Thoracic aorta (tissue), 2 donors: ENCODE measurements around the gene ABHD17C. TPM values are rescaled to one million over a fixed set of nuclear protein-coding genes. Genes with fewer than 3 reads are reported as not detected.

ENCODE experiments used
- ATAC-seq: fragments of 150-250 bp; one replicate; pipeline ENCODE4 v1.8.0; 2017; ENCODE audit warnings: low read depth; ENCODE audit not compliant: insufficient number of reproducible peaks, low FRiP score
- DNase-seq: peaks from one replicate; pipeline ENCODE4 v3.0.0-alpha.2; 2020; ENCODE audit warnings: low spot score
- H3K27ac ChIP-seq, 2 donors: fragments of 200-600 bp; sonication (generic); 1 replicate in 1 of 2; 2 replicates in 1 of 2; pipeline ENCODE4 v1.5.1; 2016; ENCODE audit warnings: mild to moderate bottlenecking in 2 of 2, moderate library complexity in 2 of 2
- H3K27me3 ChIP-seq: fragments of 200-600 bp; sonication (generic); replicated peaks from 2 replicates; pipeline ENCODE4 v1.6.0; 2016; ENCODE audit warnings: mild to moderate bottlenecking; ENCODE audit not compliant: insufficient read depth
- H3K36me3 ChIP-seq: fragments of 200-600 bp; sonication (generic); one replicate; pipeline ENCODE4 v1.5.1; 2016
- H3K4me1 ChIP-seq, 2 donors: fragments of 200-600 bp; sonication (generic); 1 replicate in 1 of 2; 2 replicates in 1 of 2; pipeline versions ENCODE4 v1.5.1 to v1.6.0; 2016; ENCODE audit warnings: low read depth in 2 of 2, mild to moderate bottlenecking in 1 of 2; ENCODE audit not compliant: control insufficient read depth in 1 of 2
- H3K4me3 ChIP-seq: fragments of 200-600 bp; sonication (generic); 2 replicates; pipeline ENCODE4 v1.5.1; 2016; ENCODE audit warnings: mild to moderate bottlenecking
- H3K9me3 ChIP-seq: fragments of 200-600 bp; sonication (generic); 2 replicates; pipeline ENCODE4 v1.5.1; 2016
- CTCF ChIP-seq: fragments of 200-600 bp; sonication (generic); IDR thresholded peaks from one replicate; pipeline ENCODE4 v1.5.1; 2019; ENCODE audit warnings: antibody characterized with exemption
- total RNA-seq, 2 donors: library from RNA; depleted of rRNA; stranded (reverse); fragments of >200 nt; gene quantifications; one replicate each; pipeline versions ENCODE4 v1.1.0 to v1.2.3, GENCODE V29; 2016

ABHD17C gene
- total RNA-seq, 2 donors from 2014 or later, result 1.6 to 3.0 TPM

GRCh38 chr15:80766275-80766674, 71.2 kb downstream of the ABHD17C start:
- no peak for ATAC-seq
- Histone ChIP-seq H3K9me3 (no peaks in the 10 kb centered on the region), H3K4me1 (no peaks in the 10 kb centered on the region), H3K27ac (no peak overlapping the region), H3K4me3 (no peak overlapping the region), H3K27me3 (no peaks in the 10 kb centered on the region), H3K36me3 (no peaks in the 10 kb centered on the region)
- DNase-seq, result no peak
- TF ChIP-seq CTCF, result no peak

- H3K27me3 ChIP-seq, result no peaks in the 10 kb centered on the region
- H3K27ac ChIP-seq, result no peak overlapping the region
- H3K4me3 ChIP-seq, result no peak overlapping the region
- no peaks in the 10 kb centered on the region for H3K9me3 ChIP-seq
- no peaks in the 10 kb centered on the region for H3K36me3 ChIP-seq
- no peaks in the 10 kb centered on the region for H3K4me1 ChIP-seq
- TF ChIP-seq CTCF, result no peak
- ATAC-seq, result no peak
- DNase-seq, result no peak
Observed at GRCh38 chr15:80768158-80768557, 73.0 kb downstream of the ABHD17C start.

- H3K4me1 ChIP-seq, result no peaks in the 10 kb centered on the region
- no peaks in the 10 kb centered on the region for H3K36me3 ChIP-seq
- H3K27me3 ChIP-seq, result no peaks in the 10 kb centered on the region
- DNase-seq (no peak), ATAC-seq (no peak)
- no peaks in the 10 kb centered on the region for H3K9me3 ChIP-seq
- H3K27ac ChIP-seq, result no peak overlapping the region
- H3K4me3 ChIP-seq, result no peak overlapping the region
- TF ChIP-seq CTCF, result no peak
Observed at GRCh38 chr15:80769153-80769828, 74.2 kb downstream of the ABHD17C start.

- H3K27ac ChIP-seq, result no peak overlapping the region
- TF ChIP-seq CTCF, result no peak
Observed at GRCh38 chr15:80769829-80770705, 75.0 kb downstream of the ABHD17C start.

GRCh38 chr15:80773122-80773551, 78.0 kb downstream of the ABHD17C start:
- H3K9me3 ChIP-seq, result no peaks in the 10 kb centered on the region
- ATAC-seq (no peak), DNase-seq (no peak)
- H3K4me1 ChIP-seq, result peaks cover 2 to 8% of the 10 kb centered on the region in 2 donors
- H3K36me3 ChIP-seq, result no peaks in the 10 kb centered on the region
- H3K27ac ChIP-seq, result no peak overlapping the region
- H3K4me3 ChIP-seq, result no peak overlapping the region
- no peak for TF ChIP-seq CTCF
- no peaks in the 10 kb centered on the region for H3K27me3 ChIP-seq

More at GRCh38 chr15:80769829-80770705, 75.0 kb downstream of the ABHD17C start:
- ATAC-seq, result no peak
- H3K4me3 ChIP-seq, result no peak overlapping the region
- no peaks in the 10 kb centered on the region for H3K9me3 ChIP-seq
- H3K4me1 ChIP-seq, result no peaks in the 10 kb centered on the region
- H3K36me3 ChIP-seq, result no peaks in the 10 kb centered on the region
- H3K27me3 ChIP-seq, result no peaks in the 10 kb centered on the region
- no peak for DNase-seq
